ENCODE measurements around the gene DCHS1. TPM values are rescaled to one million over a fixed set of nuclear protein-coding genes. Genes with fewer than 3 reads are reported as not detected.

The DCHS1 gene
- total RNA-seq, 2 experiments from 2014 or later = 0.40 to 0.53 TPM

- CTCF ChIA-PET = interaction anchor here (1.2 to 2.3 kb wide), 4 partner anchors 10 to 303 kb away, joined by 3 to 12 read pairs (median 4); no protein-coding TSS in a partner anchor
- POLR2A ChIA-PET = interaction anchor here (0.9 kb wide), 1 partner anchor 9 kb away, joined by 3 read pairs; no protein-coding TSS in a partner anchor
Measured at GRCh38 chr11:6681505-6681904, 25.9 kb upstream of the DCHS1 start.

GRCh38 chr11:6677018-6677417 is 21.4 kb upstream of the DCHS1 start:
- CTCF ChIA-PET = no interaction called here

DNA sequence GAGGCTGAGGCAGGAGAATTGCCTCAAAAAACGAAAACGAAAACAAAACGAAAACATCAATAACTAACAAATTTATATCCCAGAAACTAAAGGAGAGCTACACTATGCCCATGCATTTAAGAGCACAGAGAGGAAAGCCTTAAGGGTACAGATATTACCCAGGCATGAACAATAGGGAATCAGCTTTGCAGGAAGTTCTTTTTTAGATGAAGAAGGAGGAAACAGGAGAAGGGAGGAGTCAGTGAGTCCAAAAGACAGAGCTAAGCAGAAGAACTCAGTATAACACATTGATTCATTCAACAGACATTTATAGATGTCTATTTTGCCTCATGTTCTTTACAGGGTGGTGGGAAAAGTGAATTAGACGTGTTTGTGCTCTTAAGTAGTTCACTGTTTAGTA is 19.3 kb upstream of the DCHS1 start:
- POLR2A ChIA-PET = interaction anchor here (0.7 kb wide), 1 partner anchor 46 kb away, joined by 3 read pairs; no protein-coding TSS in a partner anchor

More at GRCh38 chr11:6677018-6677417, 21.4 kb upstream of the DCHS1 start:
- POLR2A ChIA-PET = interaction anchor here (0.6 kb wide), 1 partner anchor 66 kb away, joined by 3 read pairs; no protein-coding TSS in a partner anchor

DNA sequence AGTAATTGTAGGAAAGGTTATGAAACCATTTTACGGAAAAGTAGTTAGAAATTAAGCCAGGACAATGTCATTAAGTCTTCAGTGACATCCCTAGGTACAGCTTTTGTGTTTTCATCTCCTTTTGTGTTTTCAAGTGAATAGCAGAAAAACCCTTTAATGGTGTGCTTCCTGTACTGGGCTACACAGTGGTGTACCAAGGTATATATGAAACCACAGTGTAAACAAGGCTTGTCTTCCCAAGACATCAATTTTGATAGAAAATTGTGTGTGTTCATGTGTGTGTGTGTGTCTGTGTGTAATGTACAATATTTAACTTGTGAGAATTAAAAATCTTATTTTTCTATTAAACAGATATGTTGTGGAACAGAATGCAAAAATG is 18.6 kb upstream of the DCHS1 start:
- CTCF ChIA-PET = interaction anchor here (0.9 to 1.1 kb wide), 3 partner anchors 9 to 62 kb away, joined by 3 read pairs; partner anchors contain the start of genes MRPL17 and TAF10
- POLR2A ChIA-PET = interaction anchor here (0.5 to 0.7 kb wide), 2 partner anchors 45 to 192 kb away, joined by 3 read pairs; no protein-coding TSS in a partner anchor

More for the DNA sequence above, 19.3 kb upstream of the DCHS1 start:
- CTCF ChIA-PET = interaction anchor here (1.1 kb wide), 1 partner anchor 8 kb away, joined by 3 read pairs; the partner anchor contains the start of gene MRPL17

DNA sequence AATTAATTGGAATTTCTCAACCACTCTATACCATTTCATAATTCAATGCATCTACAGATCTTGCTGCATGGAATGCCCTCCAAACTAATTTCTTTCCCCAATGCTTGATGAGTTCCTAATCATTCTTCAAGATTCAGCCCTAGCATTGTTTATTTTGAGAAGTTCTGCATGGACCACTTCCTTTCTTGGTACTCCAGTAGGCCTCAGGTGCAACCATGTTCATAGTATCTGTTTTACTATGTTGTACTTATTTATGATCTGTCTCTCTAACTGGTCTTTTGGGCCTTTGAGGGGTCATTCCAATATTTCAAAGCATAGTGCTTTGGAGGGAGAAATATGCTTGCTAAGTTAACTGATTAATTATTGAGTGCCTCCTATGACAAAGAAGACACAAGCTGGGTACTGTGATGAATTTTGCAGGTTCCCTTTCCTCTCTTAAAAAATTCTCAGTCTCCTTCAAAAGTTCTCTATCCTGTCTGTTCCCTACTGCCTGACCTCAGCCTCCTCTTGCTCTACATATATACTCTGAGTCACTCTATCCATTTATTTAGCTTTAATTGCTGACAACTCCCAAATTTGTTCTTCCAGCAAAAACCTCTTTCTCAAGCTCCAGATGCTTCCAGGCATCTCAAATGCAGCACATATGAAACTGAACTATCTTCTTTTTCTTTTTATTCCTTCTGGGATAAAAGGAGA is 18.1 kb upstream of the DCHS1 start:
- ChIA-PET CTCF (interaction anchor here (0.9 to 1.3 kb wide), 3 partner anchors 10 to 62 kb away, joined by 3 to 4 read pairs (median 3); partner anchors contain the start of genes MRPL17 and TAF10), POLR2A (interaction anchor here (0.5 kb wide), 1 partner anchor 191 kb away, joined by 3 read pairs; no protein-coding TSS in a partner anchor)

DNA sequence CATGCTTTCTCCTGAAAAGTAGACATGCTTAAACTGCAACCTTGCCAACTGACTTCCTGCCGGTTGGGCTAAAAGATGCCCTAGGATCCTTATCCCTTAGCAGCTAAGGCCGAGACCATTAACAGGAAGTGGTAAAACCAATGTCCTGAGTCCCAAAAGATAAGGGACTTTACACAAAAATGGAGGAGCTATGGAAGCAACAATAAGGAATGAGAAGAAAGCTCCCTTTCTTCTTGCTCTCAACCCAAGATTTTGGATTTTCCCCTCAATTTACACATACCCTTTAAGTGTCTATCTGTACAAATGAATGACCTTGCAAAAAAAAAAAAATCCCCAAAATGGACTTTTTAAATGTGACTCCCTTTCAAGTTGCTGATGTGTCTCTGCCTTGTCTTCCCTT is 16.4 kb upstream of the DCHS1 start:
- ChIA-PET CTCF (interaction anchor here (1.2 to 2.0 kb wide), 2 partner anchors 10 to 66 kb away, joined by 3 to 12 read pairs; partner anchors contain the start of gene MRPL17), POLR2A (interaction anchor here (0.6 to 1.0 kb wide), 2 partner anchors 9 to 26 kb away, joined by 3 read pairs; no protein-coding TSS in a partner anchor)

DNA sequence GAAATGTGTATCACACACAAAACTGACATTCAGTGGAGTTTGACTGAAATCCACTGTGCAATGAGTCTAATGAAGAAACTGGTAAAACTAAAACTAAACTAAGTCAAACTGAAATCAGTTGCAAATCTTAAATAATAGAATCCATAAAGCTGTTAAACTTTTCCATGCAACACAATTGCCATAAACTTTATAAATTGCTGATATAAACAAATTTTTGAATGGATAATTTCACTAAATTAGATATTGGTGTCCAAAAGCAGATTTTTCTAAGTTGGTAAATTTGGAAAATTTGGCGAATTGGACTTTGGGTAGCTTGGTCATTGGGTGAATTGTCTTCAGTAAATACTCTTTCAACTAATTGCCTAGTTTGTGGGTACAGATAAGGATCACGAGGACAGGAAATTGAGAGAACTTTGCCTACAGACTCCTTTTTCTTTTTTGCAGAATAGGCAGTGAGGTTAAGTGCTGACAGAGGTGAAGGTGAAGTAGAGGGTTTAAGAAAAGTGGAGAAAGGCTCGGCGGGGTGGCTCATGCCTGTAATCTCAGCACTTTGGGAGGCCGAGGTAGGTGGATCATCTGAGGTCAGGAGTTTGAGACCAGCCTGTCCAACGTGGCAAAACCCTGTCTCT is 14.7 kb upstream of the DCHS1 start:
- POLR2A ChIA-PET = no interaction called here
- CTCF ChIA-PET = interaction anchor here (1.3 to 2.0 kb wide), 2 partner anchors 12 to 66 kb away, joined by 3 to 12 read pairs; partner anchors contain the start of gene MRPL17

DNA sequence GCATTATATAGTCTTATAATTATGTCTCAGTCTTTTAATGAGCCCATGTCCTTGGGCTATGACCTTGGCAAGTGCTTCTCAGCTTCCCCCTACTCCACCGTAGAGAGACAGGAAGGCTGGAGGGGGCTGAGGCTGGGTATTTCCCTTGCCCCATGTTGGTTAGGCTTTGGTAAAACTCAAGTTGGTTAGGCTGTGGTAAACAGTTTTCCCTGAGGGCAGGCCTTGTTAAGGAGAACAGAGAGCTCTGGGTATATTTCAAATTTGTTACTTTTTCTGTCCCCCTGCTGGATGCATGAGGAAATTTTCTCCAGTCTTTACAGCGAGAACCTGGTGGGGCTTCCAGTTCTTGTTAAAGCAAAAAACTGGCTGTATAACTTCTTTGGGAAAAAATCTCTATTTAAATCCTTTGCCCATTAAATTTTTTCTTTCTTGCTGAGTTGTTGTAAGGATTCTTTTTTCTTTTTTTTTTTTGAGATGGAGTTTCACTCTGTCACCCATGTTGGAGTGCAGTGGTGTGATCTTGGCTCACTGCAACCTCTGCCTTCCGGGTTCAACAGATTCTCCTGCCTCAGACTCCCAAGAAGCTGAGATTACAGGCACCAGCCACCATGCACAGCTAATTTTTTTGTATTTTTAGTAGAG is 12.2 kb upstream of the DCHS1 start:
- ChIA-PET POLR2A (interaction anchor here (1.0 to 1.1 kb wide), 2 partner anchors 12 to 49 kb away, joined by 3 read pairs; partner anchors contain the start of gene TPP1), CTCF (interaction anchor here (0.6 to 2.8 kb wide), 11 partner anchors 10 to 268 kb away, joined by 3 to 13 read pairs (median 4); partner anchors contain the start of genes MRPL17, TAF10 and TPP1)

DNA sequence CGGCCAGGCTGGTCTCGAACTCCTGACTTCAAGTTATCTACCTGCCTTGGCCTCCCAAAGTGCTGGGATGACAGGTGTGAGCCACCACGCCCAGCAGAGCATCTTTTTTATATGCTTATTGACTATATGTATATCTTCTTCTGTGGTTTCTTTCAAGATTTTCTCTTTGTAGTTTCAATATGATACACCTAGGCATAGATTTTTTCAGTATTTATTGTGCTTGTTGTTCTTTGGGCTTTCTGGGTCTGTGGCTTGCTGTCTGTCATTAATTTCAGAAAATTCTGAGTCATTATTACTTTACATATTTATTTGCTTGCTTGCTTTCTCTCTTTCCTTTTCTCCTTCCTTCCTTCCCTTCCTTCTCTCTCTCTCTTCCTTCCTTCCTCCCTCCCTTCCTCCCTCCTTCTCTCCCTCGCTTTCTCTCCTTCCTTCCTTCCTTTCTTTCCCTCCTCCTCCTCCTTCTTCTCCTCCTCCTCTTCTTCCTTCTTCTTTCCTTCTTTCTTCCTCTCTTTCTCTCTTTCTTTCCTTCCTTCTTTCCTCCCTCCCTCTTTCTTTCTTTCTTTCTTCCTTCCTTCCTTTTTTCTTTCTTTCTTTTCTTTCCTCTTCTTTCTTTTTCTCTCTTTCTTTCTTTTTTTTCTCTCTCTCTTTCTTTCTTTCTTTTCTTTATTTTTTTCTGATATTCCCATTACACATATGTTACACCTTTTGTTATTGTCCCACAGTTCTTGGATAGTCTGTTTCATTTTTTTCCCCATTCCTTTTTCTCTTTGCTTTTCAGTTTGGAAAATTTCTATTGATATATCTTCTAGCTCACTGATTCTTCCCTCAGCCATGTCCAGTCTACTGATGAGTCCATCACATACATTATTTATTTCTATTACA is 10.9 kb upstream of the DCHS1 start:
- POLR2A ChIA-PET = no interaction called here
- CTCF ChIA-PET = interaction anchor here (0.6 to 2.8 kb wide), 6 partner anchors 9 to 107 kb away, joined by 3 to 13 read pairs (median 4); partner anchors contain the start of gene TPP1

- CTCF ChIA-PET = no interaction called here
- POLR2A ChIA-PET = no interaction called here
Measured at GRCh38 chr11:6664551-6664950, 8.9 kb upstream of the DCHS1 start.

DNA sequence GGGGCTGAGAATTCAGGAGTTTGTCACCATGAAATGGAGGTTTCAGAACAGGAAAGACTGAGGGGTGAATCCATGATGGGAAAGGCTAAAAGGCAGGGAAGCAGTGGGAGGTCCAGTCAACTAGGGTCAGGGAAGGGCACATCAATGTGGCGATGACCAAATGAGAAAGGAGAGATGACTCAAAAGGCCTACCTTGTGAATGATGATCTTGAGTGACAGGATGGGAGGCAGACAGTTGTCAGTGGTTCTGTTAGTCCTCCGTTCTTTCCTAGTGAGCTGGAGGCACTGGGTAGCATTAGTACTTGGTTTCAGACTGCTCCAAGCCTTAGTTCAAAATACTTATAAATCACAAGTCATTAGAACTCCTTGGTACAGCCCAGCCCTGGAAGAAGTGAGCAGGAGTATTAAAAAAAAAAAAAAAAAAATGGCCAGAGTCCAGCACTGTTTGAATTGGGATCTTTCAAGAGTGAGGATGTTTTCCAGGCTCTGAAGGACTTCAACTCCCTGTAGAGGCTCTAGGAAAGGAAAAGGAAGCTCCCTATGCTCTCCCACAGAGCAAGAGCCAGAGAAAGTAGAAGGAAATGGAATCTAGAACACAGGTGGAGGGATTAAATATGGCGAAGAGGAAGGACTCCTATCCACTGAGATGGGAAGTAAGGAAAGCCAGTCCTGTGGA is 8.3 kb upstream of the DCHS1 start:
- POLR2A ChIA-PET = no interaction called here
- CTCF ChIA-PET = no interaction called here

DNA sequence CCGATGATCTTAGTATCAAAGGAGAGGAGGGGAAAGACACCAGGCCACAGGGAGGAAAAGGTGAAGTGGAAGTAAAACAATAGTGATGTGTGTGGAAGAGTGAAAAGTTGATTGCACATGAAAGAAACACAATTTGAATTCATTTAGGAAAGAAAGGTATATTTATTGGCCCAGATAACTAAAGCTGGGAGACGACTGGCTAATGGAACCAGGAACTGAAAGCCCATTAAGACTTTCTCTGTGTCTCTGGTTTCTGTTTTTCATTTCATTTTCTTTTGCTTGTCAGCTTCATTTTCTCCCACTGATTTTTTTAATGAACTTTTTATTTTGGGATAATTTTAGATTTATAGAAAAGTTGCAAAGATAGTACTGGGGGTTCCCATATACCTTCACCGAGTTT is 5.1 kb upstream of the DCHS1 start:
- CTCF ChIA-PET = interaction anchor here (0.6 kb wide), 1 partner anchor 44 kb away, joined by 3 read pairs; no protein-coding TSS in a partner anchor
- POLR2A ChIA-PET = no interaction called here

- POLR2A ChIA-PET = no interaction called here
- CTCF ChIA-PET = interaction anchor here (1.0 to 2.3 kb wide), 2 partner anchors 9 to 12 kb away, joined by 3 to 7 read pairs; no protein-coding TSS in a partner anchor
Measured at GRCh38 chr11:6658647-6659046, 3.0 kb upstream of the DCHS1 start.

DNA sequence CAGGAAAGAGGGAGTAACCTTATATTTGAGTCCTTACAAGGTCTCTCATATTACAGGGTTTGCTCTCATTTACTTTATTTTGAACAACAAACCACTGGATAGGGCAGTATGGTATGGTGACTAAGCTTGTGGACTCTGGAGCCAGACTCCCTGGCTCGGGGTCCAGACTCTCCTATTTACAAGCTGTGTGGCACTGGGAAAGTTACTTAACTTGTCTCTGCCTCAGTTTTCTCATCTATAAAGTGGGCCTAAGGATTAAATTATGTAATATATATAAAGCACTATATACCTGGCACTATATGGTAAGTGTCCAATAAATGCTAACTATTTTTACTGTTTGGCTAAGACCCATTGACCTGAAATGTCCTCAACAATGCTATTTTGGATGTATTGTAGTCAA is 1.7 kb upstream of the DCHS1 start:
- CTCF ChIA-PET = interaction anchor here (2.3 kb wide), 1 partner anchor 11 kb away, joined by 7 read pairs; no protein-coding TSS in a partner anchor
- POLR2A ChIA-PET = no interaction called here

- POLR2A ChIA-PET = no interaction called here
- CTCF ChIA-PET = interaction anchor here (1.0 to 2.3 kb wide), 2 partner anchors 11 to 278 kb away, joined by 3 to 7 read pairs; no protein-coding TSS in a partner anchor
Measured at GRCh38 chr11:6656936-6657335, 1.3 kb upstream of the DCHS1 start.

GRCh38 chr11:6656584-6656915 is 941 bp upstream of the DCHS1 start:
- CTCF ChIA-PET = interaction anchor here (1.0 to 2.3 kb wide), 2 partner anchors 11 to 277 kb away, joined by 3 to 7 read pairs; no protein-coding TSS in a partner anchor
- POLR2A ChIA-PET = no interaction called here

DNA sequence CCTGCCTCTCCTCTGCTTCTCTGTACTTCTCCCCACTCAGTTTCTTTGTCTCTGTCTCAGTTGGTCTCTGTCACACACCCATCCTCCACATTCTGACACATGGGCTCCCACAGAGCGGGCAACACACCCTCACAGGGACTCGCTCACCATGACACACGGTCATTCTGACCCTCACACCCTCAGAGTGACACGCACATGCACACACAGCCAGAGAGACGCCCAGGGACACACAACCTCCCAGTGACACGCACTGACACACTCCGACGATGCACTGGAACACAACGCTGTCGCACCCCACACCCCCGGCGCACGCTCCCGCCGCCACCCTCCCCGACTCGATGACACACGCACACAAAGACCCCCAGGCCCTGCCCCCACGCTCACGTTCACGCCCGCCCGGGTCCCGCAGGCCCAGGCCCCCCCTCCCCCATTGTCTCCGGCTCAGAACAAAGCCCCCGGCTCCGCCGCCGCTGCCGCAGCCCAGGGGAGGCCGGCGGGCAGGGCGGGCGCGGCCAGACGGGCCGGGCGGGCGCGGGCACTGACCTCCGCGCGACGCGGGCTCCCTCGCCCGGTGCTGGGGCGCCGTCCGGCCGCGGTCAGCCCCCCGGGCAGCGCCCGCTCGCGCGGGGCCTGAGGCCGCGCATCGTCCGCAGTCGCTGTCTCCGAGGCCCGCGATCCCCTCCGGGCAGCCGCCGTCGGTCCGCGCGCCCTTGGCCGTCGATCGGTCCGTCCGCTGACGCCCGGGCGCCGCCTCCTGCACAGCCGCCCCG is 404 bp downstream of the DCHS1 start:
- CTCF ChIA-PET = interaction anchor here (0.6 kb wide), 1 partner anchor 29 kb away, joined by 3 read pairs; no protein-coding TSS in a partner anchor
- POLR2A ChIA-PET = no interaction called here

Data from activated CD8-positive, alpha-beta memory T cell treated with anti-CD3 and anti-CD28 coated beads for 36 hours (primary cell).